ENCODE results near the gene MRPS21.
"Not testable (repeated sequence)": the region's sequence is repeated elsewhere in the genome, so short reads cannot be mapped to it uniquely, and the experiment has no call there.

MRPS21 gene

GRCh38 chr1:150299716-150300115, 6.1 kb downstream of the MRPS21 start:
- no peak for DNase-seq (ENCODE audit: low spot score)
- TF ChIP-seq CTCF (IDR thresholded peaks at IDR 0.05; ENCODE audit: borderline replicate concordance, control extremely low read depth, extremely low read depth, insufficient read depth, missing control alignments), result no peak
- in situ Hi-C loops (cut with MboI; ENCODE audit: low sequenced_read_pairs, unreplicated experiment), result no loop called here

GRCh38 chr1:150302338-150302737, 8.7 kb downstream of the MRPS21 start:
- TF ChIP-seq CTCF (IDR thresholded peaks at IDR 0.05; ENCODE audit: borderline replicate concordance, control extremely low read depth, extremely low read depth, insufficient read depth, missing control alignments), result no peak
- DNase-seq (ENCODE audit: low spot score), result no peak
- in situ Hi-C loops (cut with MboI; ENCODE audit: low sequenced_read_pairs, unreplicated experiment), result no loop called here

GRCh38 chr1:150302902-150303301, 9.2 kb downstream of the MRPS21 start:
- in situ Hi-C loops (cut with MboI; ENCODE audit: low sequenced_read_pairs, unreplicated experiment), result no loop called here
- DNase-seq (ENCODE audit: low spot score), result no peak
- no peak for TF ChIP-seq CTCF (IDR thresholded peaks at IDR 0.05; ENCODE audit: borderline replicate concordance, control extremely low read depth, extremely low read depth, insufficient read depth, missing control alignments)

- DNase-seq (ENCODE audit: low spot score); in situ Hi-C loops (cut with MboI; ENCODE audit: low sequenced_read_pairs, unreplicated experiment): not testable (repeated sequence)
Measured at GRCh38 chr1:150308585-150308984, 14.9 kb downstream of the MRPS21 start.

- in situ Hi-C loops (cut with MboI; ENCODE audit: low sequenced_read_pairs, unreplicated experiment), result no loop called here
- TF ChIP-seq CTCF (IDR thresholded peaks at IDR 0.05; ENCODE audit: borderline replicate concordance, control extremely low read depth, extremely low read depth, insufficient read depth, missing control alignments), result no peak
- no peak for DNase-seq (ENCODE audit: low spot score)
Measured at GRCh38 chr1:150309758-150310508, 16.3 kb downstream of the MRPS21 start.

- in situ Hi-C loops (cut with MboI; ENCODE audit: low sequenced_read_pairs, unreplicated experiment), result no loop called here
- no peak for DNase-seq (ENCODE audit: low spot score)
- TF ChIP-seq CTCF (IDR thresholded peaks at IDR 0.05; ENCODE audit: borderline replicate concordance, control extremely low read depth, extremely low read depth, insufficient read depth, missing control alignments), result no peak
Measured at GRCh38 chr1:150311762-150312161, 18.1 kb downstream of the MRPS21 start.

GRCh38 chr1:150314691-150315090, 21.0 kb downstream of the MRPS21 start:
- in situ Hi-C loops (cut with MboI; ENCODE audit: low sequenced_read_pairs, unreplicated experiment); DNase-seq (ENCODE audit: low spot score): not testable (repeated sequence)

GRCh38 chr1:150320667-150320978, 27.0 kb downstream of the MRPS21 start:
- DNase-seq (ENCODE audit: low spot score), result no peak
- TF ChIP-seq CTCF (IDR thresholded peaks at IDR 0.05; ENCODE audit: borderline replicate concordance, control extremely low read depth, extremely low read depth, insufficient read depth, missing control alignments), result no peak
- in situ Hi-C loops (cut with MboI; ENCODE audit: low sequenced_read_pairs, unreplicated experiment), result no loop called here

All from GM13976 (cell line).